Ureter (tissue), 1 donor: Measurements from ENCODE around the gene ZDHHC24. TPM values are rescaled to one million over a fixed set of nuclear protein-coding genes. Genes with fewer than 3 reads are reported as not detected.

Source experiments
- DNase-seq: peaks from one replicate; pipeline ENCODE4 v3.0.0-alpha.2; 2020; ENCODE audit warnings: low spot score
- total RNA-seq: library from RNA; stranded (reverse); gene quantifications from one replicate; pipeline ENCODE4 v1.2.4, GENCODE V29; 2023
- donor health status: DM: yes; HTN: yes; CAD: no.

ZDHHC24 gene
- total RNA-seq, 1 donor from 2014 or later = 14.2 TPM

GRCh38 chr11:66473608-66474515 lies 72.0 kb downstream of the ZDHHC24 start:
- DNase-seq = no peak

GRCh38 chr11:66473167-66473566 lies 72.7 kb downstream of the ZDHHC24 start:
- no peak for DNase-seq

- no peak for DNase-seq
Observed at GRCh38 chr11:66472054-66472453, 73.8 kb downstream of the ZDHHC24 start.

GRCh38 chr11:66471142-66471541 lies 74.7 kb downstream of the ZDHHC24 start:
- no peak for DNase-seq

Other genes starting within 250 kb of the ZDHHC24 start
- 49.2 TPM for gene CD248, start 229.0 kb downstream of the ZDHHC24 start, total RNA-seq
- gene RIN1, start 209.6 kb downstream of the ZDHHC24 start, total RNA-seq = 16.7 TPM
- gene BRMS1, start 200.9 kb downstream of the ZDHHC24 start, total RNA-seq = 25.7 TPM
- 15.2 TPM for gene B4GAT1, start 198.4 kb downstream of the ZDHHC24 start, total RNA-seq
- 13.0 TPM for gene SLC29A2, start 174.3 kb downstream of the ZDHHC24 start, total RNA-seq
- 1.2 TPM for gene NPAS4, start 125.0 kb downstream of the ZDHHC24 start, total RNA-seq
- gene MRPL11, start 107.2 kb downstream of the ZDHHC24 start, total RNA-seq = 47.0 TPM
- 11.0 TPM for gene PELI3, start 79.1 kb downstream of the ZDHHC24 start, total RNA-seq
- 66.3 TPM for gene DPP3, start 65.6 kb downstream of the ZDHHC24 start, total RNA-seq
- gene BBS1, start 35.4 kb downstream of the ZDHHC24 start, total RNA-seq = 59.8 TPM
- 0.16 TPM for gene ACTN3, start 855 bp upstream of the ZDHHC24 start, total RNA-seq
- gene CTSF, start 22.6 kb upstream of the ZDHHC24 start, total RNA-seq = 27.0 TPM
- gene CCDC87, start 47.0 kb upstream of the ZDHHC24 start, total RNA-seq = 0.55 TPM
- gene CCS, start 47.1 kb upstream of the ZDHHC24 start, total RNA-seq = 34.8 TPM
- gene RBM14, start 70.6 kb upstream of the ZDHHC24 start, total RNA-seq = 105 TPM
- 176 TPM for gene RBM4, start 92.7 kb upstream of the ZDHHC24 start, total RNA-seq
- gene RBM4B, start 131.8 kb upstream of the ZDHHC24 start, total RNA-seq = 20.1 TPM
- 33.7 TPM for gene SPTBN2, start 183.2 kb upstream of the ZDHHC24 start, total RNA-seq